Iris pigment epithelial cell (primary cell): ENCODE data around the gene LENG8.
"Not testable (repeated sequence)": the region's sequence is repeated elsewhere in the genome, so short reads cannot be mapped to it uniquely, and the experiment has no call there.

Source experiments
- DNase-seq: peaks from one replicate; pipeline ENCODE4 v3.0.0-alpha.2; 2011; ENCODE audit warnings: low read depth

LENG8 gene

DNA sequence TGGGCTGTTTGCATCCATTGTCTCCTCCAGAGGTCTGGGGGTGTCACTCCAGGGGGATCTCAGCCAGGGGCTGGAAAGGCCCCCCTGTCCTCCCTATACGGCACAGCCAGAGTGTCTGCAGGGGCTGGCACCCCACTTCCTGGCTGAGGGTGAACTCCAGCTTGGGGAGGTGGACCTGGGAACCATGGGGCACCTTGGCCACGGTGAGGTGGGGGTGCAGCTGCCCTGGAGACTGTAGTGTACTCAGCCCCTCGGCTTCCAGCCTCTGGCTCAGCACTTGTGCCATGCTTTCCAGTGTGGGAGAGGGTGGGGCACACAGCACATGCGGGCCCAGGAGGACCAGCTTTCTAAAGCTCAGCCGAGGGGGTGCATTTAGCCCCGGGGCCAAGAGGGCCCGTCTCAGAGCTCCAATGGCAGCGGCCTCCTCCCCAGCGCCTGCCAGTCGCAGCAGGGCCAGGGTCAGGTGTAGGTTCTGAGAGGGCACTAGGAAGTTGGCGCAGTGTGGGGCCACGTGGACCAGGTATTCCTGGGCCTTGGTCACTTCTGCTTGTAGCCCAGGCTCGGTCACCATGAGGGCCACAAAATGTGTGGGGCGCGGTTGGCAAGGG is 13.2 kb downstream of the LENG8 start:
- no peak for DNase-seq

- DNase-seq: peak; percentile 65
These were observed 13.9 kb downstream of the LENG8 start for GRCh38 chr19:54462655-54463530.

DNA sequence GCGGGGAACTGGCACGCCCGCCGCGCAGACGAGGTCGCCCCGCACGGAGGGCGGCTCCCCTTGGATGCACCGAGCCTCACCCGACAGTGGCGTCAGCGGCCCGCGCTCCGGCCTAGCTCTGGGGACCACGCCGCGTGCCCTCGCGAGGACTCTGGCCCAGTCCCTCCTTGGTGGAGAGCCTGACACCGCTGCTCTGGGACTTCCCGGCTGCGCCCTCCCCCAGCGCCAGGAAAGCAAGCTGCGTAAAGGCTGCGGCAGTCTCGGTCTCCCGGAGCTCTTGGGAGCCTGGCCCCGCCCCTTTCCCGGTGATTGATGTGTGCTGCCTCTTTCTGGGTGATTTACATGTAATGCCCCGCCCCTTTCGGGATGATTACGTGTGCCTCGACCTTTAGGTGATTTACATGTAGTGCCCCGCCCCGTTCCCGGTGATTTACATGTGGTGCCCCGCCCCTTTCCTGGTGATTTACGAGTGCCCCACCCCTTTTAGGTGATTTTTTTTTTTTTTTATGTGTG is 14.6 kb downstream of the LENG8 start, which contains the start of gene LENG9:
Gene LENG9 (minus strand): TSS at position 248 of the 513 bp plus-strand sequence. CDS start 252 bp downstream, outside the sequence.
- peak; percentile 100 for DNase-seq

GRCh38 chr19:54464044-54464629 is 15.1 kb downstream of the LENG8 start:
- peak; percentile 85 for DNase-seq

DNA sequence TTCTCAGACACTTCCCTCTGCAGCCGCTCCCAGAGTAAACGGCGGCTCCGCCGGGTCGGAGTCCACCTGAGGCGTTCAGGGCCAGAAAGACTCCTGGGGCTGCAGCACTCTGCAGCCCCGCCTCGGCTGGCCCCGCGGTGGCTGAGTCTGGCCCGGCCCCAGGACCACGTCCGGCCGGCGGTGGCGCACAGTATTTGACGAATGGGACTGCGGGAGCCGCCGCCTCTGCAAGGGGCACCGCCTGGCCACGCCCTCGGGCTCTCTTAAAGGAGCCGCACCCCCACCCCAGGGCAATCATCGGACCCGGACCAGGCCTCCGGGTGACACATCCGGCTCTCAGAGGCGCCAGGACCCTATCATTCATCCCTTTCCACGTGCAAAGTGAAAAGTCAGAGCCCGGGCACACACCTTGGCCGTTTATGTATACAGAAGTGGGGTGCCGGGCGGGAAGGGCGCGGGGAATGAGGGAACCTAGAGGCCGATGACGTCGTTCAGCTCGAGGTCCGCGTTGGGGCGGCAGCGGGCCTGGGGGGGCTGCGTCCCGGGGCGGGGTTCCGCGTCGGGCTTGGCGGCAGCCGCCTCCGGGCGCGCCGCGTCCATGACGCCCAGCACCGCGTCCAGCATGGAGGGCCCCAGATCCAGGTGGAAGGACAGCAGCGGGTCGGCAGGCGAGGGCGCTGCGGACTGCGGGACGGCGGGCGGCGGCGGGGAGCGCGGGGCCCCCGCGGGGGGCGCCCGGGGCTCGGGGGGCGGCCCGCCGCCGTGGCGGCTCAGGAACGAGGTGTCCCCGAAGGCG is 15.8 kb downstream of the LENG8 start:
- DNase-seq: peak; percentile 87

DNA sequence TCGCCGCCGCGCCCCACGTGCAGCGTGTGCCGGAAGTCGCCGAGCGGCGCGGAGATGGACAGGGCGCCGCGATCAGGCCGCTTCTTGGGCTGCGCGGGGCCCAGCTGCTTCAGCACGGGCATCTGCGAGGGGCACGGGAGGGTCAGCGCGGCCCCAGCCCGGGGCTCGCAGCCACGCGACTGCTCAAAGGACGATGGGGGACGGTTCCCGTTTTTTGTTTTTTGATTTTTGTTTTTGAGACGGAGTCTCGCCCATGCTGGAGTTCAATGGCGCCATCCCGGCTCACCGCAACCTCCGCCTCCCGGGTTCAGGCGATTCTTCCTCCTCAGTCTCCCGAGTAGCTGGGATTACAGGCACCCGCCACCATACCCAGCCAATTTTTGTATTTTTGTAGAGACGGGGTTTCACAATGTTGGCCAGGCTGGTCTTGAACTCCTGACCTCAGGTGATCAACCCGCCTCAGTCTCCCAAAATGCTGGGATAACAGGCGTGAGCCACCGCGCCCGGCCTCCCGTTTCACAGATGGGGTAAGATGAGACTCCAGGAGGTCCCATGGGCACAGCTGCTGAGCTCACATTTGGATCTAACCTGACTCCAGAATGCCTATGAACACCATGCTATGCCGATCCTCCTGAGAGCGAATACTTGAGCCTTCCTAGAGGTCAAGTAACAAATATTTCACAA is 16.6 kb downstream of the LENG8 start:
- DNase-seq: no peak

- DNase-seq: not testable (repeated sequence)
These were observed 17.1 kb downstream of the LENG8 start for GRCh38 chr19:54466110-54466480.

- no peak for DNase-seq
These were observed 20.5 kb downstream of the LENG8 start for GRCh38 chr19:54469496-54469934.

DNA sequence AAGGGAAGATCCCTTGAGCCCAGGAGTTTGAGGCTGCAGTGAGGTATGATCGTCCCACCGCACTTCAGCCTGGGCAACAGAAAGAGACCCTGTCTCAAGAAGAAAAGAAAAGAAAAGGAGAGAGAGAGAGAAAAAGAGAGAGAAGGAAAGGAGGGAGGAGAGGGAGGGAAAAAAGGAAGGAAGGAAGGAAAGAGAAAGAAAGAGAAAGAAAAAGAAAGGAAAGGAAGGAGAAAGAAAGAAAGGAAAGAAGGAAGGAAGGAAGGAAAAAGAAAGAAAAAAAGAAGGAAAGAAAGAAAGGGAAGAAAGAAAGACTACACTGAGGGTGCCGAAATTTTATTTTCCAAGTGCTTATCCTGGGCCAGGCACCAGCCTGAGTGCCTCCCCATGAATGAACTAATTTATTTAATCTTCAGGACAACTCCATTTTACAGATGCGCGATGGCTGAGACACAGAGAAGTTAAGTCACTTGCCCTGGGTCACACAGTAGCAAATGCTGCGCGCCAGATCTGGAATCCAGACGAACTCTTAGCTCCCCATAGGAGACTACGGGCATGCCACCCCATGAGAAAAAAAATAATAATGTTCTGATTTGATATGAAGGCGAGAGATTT is 21.4 kb downstream of the LENG8 start:
- DNase-seq: no peak

DNA sequence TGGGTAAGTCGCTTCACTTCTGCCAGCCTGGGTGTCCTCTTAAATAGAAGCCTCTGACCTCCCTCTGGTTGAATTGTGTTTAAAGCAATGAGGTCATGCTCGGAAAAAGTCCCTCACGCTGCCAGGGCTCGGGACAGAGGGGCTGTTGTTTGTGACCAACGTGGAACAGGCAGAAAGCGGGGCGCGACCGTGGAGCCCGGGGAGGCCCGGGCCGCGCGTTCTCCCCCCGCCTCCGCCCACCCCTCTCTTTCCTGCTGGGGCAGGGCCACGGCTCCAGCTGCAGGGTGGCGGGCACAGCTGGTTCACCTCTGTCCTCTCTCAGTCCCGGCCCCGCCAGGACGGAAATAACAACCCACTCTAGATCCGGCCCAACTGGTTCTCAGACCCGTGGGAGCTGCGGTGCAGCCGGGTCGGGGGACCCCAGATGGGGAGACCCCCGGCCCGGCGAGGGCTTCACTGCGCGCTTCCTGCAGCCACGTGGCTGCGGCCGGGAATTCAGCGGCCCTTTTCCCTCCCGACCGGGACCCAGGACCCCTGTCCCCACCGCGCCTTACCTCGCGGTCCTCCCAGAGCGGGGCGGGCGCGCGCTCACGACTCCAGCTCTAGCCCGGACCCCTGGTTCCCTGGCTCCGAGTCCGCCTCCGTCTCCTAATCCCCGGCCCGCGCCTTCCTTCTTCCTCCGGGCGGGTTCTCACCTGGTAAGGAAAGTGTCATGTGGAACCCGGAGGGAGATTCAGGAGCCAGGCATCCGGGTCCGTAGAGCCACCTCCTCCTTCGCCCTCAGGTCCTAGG is 22.2 kb downstream of the LENG8 start:
- DNase-seq: no peak

DNA sequence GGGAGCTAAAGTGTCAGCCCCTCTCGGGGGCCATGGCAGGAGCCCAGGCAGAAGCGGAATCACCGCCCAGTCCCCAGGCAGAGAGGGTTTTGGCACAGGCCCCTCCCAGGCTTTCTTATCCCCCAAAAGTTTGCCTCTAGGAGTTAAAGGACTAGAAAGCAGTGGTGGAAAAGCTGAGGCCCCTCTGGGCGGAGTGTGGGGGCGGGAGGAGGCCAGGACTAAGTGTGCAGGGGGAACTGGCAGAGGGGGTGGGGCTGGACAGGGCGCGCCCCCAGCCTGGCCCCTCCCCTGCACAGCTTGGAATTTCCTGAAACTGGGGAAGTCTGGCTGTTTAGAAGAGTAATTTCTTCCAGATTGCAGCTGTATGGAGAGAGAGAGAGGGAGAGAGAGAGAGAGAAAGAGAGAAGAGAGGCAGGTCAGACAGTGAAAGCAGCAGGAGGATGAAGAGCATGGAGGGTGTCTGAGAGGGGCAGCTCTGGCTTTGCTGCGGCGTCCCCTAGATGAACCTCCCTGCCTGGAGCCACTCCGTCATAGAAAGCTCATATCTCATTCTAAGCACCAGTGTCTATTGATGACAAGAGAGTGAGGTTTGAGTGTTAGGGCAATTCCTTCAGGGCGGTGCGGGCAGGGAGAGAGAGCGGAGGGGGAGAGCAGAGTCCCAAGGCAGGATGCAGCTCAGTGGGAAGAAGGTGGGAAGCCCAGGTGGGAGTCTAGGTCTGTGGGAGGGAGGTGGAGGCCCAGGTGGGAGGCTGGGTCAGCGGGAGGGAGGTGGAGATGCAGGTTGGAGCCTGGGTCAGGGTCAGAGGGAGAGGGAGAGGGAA is 24.3 kb downstream of the LENG8 start, which contains the start of gene CDC42EP5:
Gene CDC42EP5 (minus strand): TSS at position 226 of the 821 bp plus-strand sequence. CDS start 7,749 bp downstream, outside the sequence.
- peak; percentile 83 for DNase-seq

- no peak for DNase-seq
These were observed 24.9 kb downstream of the LENG8 start for GRCh38 chr19:54473892-54474372.

- no peak for DNase-seq
These were observed 26.7 kb downstream of the LENG8 start for GRCh38 chr19:54475706-54476105.

GRCh38 chr19:54477650-54478049 is 28.7 kb downstream of the LENG8 start:
- no peak for DNase-seq

DNA sequence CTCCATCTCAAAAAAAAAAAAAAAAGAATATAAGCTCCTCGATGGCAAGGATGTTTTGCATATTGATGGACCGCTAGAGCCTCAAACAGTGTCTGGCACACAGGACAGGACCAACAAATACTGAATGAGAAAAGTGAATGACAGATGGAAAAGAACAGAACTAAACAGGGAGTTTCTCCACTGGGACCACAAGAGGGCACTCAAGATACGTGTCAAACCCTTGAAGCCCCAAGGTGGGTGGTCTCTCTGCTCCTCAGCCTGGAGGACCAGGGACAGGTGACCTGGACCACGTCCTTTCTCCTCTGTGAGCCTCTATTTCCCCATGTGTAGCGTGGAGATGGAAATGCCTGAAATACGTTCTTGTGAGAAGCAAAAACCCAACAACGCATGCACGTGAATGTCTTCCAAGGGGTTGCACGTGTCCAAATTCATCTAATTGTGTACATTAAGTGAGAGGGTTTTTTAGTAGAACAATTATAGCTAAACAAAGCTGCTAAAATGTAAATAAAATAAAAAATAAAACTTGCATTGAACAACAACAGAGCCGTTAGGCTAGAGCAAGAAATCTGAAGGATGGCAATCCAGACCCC is 29.8 kb downstream of the LENG8 start:
- DNase-seq: peak; percentile 45

- DNase-seq: no peak
These were observed 31.1 kb downstream of the LENG8 start for GRCh38 chr19:54480051-54480450.

- peak; percentile 40 for DNase-seq
These were observed 32.4 kb downstream of the LENG8 start for GRCh38 chr19:54481326-54481930.

DNA sequence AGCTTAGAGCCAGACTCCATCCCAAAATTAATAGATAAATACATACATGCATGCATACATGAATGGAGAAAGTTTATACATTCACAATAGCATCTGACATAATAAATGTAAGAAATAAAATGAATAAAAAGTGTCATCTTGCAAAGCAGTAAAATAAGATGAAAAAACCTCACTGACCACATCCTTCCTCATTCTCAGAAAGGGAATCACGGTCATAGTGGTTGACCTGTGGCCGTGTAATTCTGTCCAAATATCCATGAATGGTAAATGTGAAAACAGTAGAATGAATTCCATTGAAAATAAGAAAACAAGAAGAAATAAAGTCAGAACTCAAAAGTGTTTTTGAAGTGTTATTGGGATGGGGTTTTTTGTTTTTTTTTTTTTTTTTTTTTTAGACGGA is 33.9 kb downstream of the LENG8 start:
- no peak for DNase-seq
